Neutrophil (primary cell): ENCODE data around the gene G3BP1.

ENCODE experiments used
- H3K27ac ChIP-seq: fragments of 200-600 bp; sonication (generic); 2 replicates; pipeline ENCODE4 v1.5.1; 2016; ENCODE audit warnings: mild to moderate bottlenecking, moderate library complexity
- H3K27me3 ChIP-seq: fragments of 200-600 bp; sonication (generic); 2 replicates; pipeline ENCODE4 v1.6.0; 2016; ENCODE audit warnings: mild to moderate bottlenecking
- H3K36me3 ChIP-seq: fragments of 200-600 bp; sonication (generic); 2 replicates; pipeline ENCODE4 v1.5.1; 2017
- H3K4me1 ChIP-seq, 2 experiments: fragments of 200-600 bp in 1 of 2; sonication (generic) in 1 of 2; 1 replicate in 1 of 2; 2 replicates in 1 of 2; pipeline versions ENCODE4 v1.5.1 to v1.6.1; 2013 to 2016; ENCODE audit warnings: low read depth in 1 of 2, low read length in 1 of 2, mild to moderate bottlenecking in 1 of 2, moderate library complexity in 1 of 2; ENCODE audit not compliant: control insufficient read depth in 1 of 2, insufficient read depth in 1 of 2
- H3K4me3 ChIP-seq, 2 experiments: fragments of 200-600 bp in 1 of 2; sonication (generic) in 1 of 2; 1 replicate in 1 of 2; 2 replicates in 1 of 2; pipeline ENCODE4 v1.5.1; 2013 to 2016; ENCODE audit warnings: low read depth in 1 of 2, low read length in 1 of 2, mild to moderate bottlenecking in 1 of 2, moderate library complexity in 1 of 2
- H3K9me3 ChIP-seq: fragments of 200-600 bp; sonication (generic); 2 replicates; pipeline ENCODE4 v1.5.1; 2016
- TF ChIP-seq, protein P1 (sequence below): fragments of 200-600 bp; sonication (generic); IDR thresholded peaks from 2 replicates; pipeline ENCODE4 v1.5.1; 2016; ENCODE audit warnings: antibody characterized with exemption

The G3BP1 gene

DNA sequence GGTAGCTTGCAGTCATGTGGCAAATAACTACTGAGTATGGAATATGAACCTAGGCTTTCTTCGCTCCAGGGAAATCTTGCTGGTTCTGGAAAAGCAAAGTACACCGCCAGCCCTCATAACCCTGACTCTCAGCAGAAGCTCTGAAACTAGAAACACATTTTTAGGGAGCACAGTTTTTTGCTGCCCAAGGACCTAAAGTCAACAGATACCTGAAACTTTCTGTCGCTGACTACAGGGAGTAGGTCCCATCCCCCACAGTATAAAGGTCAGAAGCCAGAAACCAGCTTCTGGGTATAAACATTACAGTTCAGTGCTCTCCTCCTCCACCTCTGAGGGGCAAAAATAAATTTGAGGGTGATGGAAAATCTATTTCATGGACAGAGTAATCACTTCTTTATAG is 16.4 kb upstream of the G3BP1 start:
- Histone ChIP-seq H3K27ac (no peak overlapping the region), H3K27me3 (no peaks in the 10 kb centered on the region), H3K36me3 (no peaks in the 10 kb centered on the region), H3K4me1 (peaks cover 59 to 62% of the 10 kb centered on the region in 2 experiments), H3K4me3 (no peak overlapping the region), H3K9me3 (no peaks in the 10 kb centered on the region)
- TF ChIP-seq, protein P1, sequence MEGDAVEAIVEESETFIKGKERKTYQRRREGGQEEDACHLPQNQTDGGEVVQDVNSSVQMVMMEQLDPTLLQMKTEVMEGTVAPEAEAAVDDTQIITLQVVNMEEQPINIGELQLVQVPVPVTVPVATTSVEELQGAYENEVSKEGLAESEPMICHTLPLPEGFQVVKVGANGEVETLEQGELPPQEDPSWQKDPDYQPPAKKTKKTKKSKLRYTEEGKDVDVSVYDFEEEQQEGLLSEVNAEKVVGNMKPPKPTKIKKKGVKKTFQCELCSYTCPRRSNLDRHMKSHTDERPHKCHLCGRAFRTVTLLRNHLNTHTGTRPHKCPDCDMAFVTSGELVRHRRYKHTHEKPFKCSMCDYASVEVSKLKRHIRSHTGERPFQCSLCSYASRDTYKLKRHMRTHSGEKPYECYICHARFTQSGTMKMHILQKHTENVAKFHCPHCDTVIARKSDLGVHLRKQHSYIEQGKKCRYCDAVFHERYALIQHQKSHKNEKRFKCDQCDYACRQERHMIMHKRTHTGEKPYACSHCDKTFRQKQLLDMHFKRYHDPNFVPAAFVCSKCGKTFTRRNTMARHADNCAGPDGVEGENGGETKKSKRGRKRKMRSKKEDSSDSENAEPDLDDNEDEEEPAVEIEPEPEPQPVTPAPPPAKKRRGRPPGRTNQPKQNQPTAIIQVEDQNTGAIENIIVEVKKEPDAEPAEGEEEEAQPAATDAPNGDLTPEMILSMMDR, result no peak

DNA sequence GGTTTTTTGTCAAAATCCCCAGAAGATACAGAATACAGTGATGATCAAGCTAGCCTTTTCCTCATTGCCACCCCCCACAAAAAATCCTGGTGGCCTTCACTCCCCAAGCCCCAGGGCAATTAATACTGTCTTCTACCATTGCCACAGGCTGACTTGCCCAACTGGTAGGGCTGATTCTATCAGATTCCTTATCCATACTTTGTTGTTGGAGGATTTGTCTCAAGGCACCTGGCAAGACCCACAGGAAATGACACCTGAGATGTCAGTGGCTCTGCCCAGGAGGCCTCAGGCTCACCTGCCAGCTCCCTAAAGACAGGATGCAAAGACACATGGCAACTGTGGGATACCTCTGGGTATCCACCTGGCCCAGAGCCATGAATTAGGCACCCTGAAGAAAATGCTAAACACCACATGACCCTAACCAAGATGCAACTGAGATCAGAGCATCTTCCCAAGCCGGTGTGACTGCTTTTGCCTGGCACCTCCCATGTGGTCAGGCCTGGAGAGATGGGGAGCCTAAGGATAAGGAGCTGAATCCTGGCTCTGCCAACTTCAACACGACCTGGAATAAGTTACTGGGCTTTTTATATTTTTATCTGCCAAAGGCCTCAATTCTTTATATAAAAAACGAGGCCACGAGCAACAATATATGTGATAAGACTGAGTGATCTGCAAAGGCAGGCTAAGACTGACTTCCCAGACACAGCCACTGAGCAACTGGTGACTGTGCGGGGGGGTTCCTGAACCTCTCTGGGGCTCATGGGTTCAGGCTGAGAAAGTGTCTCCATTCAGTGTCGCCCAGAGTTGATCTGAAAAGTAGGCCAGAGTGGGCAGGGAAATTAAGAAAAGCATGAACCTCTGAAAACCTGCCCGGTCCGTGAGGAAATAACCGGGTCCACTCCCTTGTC is 14.3 kb upstream of the G3BP1 start:
- Histone ChIP-seq H3K27ac (peak overlapping the region; percentile 79), H3K36me3 (no peaks in the 10 kb centered on the region), H3K9me3 (no peaks in the 10 kb centered on the region), H3K4me3 (peak overlapping the region; percentile 83 to 90), H3K4me1 (peaks cover 39 to 41% of the 10 kb centered on the region in 2 experiments), H3K27me3 (no peaks in the 10 kb centered on the region)
- TF ChIP-seq, protein P1, result no peak

DNA sequence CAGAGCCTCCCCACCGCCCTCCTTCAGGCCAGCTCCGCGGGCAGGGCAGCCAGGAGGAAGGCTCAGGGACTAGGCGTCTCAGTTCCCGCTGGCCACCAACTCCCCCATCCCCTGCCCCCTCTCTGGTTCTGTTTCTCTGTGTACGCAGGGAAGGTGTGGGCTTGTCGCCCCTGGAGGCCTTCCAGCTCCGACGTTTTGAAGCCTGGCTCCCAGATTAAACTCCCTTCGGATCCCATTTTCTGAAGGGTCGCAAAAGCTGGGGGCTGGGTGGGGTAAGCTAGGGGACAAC is 13.7 kb upstream of the G3BP1 start:
- TF ChIP-seq, protein P1, result no peak
- peak overlapping the region; percentile 79 for H3K27ac ChIP-seq
- peaks cover 33 to 35% of the 10 kb centered on the region in 2 experiments for H3K4me1 ChIP-seq
- H3K4me3 ChIP-seq, result peak overlapping the region; percentile 83 to 90
- no peaks in the 10 kb centered on the region for H3K9me3 ChIP-seq
- no peaks in the 10 kb centered on the region for H3K36me3 ChIP-seq
- no peaks in the 10 kb centered on the region for H3K27me3 ChIP-seq

DNA sequence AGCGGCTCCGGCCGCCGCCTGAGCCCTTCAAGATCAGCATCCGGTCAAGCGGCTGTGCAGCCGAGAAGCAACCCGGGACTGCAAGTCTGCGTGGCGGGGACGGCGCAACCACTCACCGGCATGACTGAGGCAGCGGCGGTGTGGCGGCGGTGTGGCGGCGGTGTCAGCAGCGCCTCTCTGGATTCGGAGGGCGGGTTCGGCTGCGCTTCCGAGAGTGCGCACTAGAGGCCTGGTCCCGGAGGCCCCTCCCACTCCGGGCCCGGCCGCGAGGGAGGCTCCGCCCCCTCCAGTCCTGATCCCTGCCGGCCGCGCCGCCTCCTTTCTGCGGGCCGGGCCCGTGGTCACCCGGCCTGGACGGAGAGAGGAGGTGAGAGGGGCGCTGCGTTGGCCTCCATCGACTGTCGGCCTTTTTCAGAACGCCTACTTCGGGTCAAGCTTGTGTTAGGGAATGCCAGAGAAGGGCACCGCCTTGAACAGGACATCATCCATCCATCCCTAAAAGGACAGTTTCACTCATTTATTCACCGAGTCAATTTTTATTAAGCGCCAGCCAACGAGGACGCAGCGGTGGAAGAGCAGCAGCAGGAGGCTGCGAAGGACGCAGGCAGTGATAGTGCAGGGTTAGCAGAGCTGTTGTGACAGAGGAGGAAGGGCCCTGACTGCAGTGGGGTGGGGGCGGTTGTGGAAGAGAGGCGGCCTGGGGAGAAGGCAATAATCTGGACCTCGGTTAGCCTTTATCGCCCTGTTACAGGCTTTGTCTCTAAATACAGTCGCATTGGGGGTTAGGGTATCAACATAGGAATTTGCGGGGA is 13.1 kb upstream of the G3BP1 start, which contains the start of gene ATOX1:
Gene ATOX1 (minus strand): TSS at position 202 of the 812 bp plus-strand sequence. CDS start 80 bp downstream, at position 122.
- TF ChIP-seq, protein P1, result peak; percentile 82
- Histone ChIP-seq H3K4me3 (peak within 1 kb of the TSS; percentile 83 to 90), H3K4me1 (peaks cover 30% of the 10 kb centered on the region in 2 experiments), H3K27me3 (no peaks in the 10 kb centered on the region), H3K36me3 (no peaks in the 10 kb centered on the region), H3K27ac (peak within 1 kb of the TSS; percentile 79), H3K9me3 (no peaks in the 10 kb centered on the region)

DNA sequence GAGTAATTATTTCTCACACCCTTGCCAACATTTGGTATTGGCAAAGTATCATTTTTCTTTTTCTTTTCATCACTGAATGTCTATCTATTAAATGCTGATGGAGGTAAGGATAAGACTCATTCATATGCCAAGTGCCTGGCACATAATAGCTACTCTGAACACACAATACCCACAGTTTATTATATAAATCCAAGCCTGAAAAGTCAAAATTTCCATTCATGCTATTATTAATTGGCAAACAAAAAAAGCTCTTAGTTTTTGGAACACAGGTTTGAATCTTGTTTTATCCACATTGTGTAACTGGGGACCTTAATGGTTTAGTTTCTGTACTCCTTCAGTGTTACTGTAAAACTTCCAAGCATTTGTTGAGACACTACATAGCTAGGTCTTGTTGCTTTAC is 7.0 kb upstream of the G3BP1 start:
- no peaks in the 10 kb centered on the region for H3K36me3 ChIP-seq
- H3K4me3 ChIP-seq, result no peak overlapping the region
- TF ChIP-seq, protein P1, result no peak
- H3K27me3 ChIP-seq, result no peaks in the 10 kb centered on the region
- no peak overlapping the region for H3K27ac ChIP-seq
- H3K9me3 ChIP-seq, result no peaks in the 10 kb centered on the region
- peaks cover 4 to 5% of the 10 kb centered on the region in 2 experiments for H3K4me1 ChIP-seq
